Fibroblast of the aortic adventitia (primary cell): ENCODE measurements around the gene MYO1C. TPM values are rescaled to one million over a fixed set of nuclear protein-coding genes. Genes with fewer than 3 reads are reported as not detected.
A peak's percentile ranks its signal among the peaks of the same experiment; 100 is the strongest.
"Not testable (repeated sequence)": the region's sequence is repeated elsewhere in the genome, so short reads cannot be mapped to it uniquely, and the experiment has no call there.

ENCODE experiments used
- DNase-seq: peaks from one replicate; pipeline ENCODE4 v3.0.0-alpha.2; 2010; ENCODE audit warnings: low read depth
- H3K4me3 ChIP-seq: 2 replicates; pipeline ENCODE4 v1.5.1; 2011; ENCODE audit warnings: low read depth, mild to moderate bottlenecking, control low read depth, low read length, moderate library complexity
- total RNA-seq: library from RNA; depleted of rRNA; stranded (reverse); fragments of >200 nt; gene quantifications from 2 replicates; pipeline ENCODE4 v1.2.3, GENCODE V29; 2012; ENCODE audit warnings: low replicate concordance
- TF ChIP-seq, protein P1 (sequence below): IDR thresholded peaks from 2 replicates; pipeline ENCODE4 v1.5.1; 2011; ENCODE audit warnings: mild to moderate bottlenecking, low read length, control low read depth, inconsistent platforms; ENCODE audit not compliant: insufficient read depth

Gene MYO1C
- total RNA-seq, 1 donor = 139 TPM

DNA sequence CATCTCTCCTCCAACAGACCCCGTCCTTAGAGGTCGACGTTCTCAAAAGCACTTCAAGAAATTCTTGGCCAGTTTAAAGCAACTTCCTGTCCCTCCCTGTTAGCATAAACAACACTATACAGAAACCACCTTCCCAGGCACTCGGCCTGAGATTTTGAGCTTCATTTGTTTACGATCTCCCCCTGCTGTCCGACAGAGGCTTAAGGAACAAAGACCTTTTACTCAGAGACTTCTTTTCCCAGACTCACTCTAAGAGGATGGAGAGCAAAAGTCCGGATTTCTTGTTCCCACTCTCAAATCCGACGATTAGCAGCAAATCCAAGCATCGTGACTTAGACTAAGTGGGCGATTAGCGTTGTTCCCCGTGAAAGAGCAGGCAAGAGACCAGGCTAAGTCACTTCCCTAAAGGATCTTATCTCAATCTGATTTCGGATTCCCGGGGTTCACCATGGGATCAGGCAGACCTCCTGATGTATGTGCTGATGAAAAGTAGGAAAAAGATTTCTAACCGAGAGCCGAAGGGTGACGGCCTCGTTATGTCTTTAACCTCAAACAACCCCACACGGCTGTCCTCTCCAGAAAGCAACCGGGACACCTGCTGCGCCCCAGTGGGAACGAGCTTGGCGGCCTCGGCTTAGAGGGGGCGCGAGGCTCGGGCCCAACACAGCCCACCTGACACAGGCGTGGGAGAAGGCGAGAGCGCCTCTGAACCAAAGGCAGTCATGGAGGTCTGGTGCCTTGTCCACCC lies 23.3 kb upstream of the MYO1C start:
- TF ChIP-seq, protein P1, sequence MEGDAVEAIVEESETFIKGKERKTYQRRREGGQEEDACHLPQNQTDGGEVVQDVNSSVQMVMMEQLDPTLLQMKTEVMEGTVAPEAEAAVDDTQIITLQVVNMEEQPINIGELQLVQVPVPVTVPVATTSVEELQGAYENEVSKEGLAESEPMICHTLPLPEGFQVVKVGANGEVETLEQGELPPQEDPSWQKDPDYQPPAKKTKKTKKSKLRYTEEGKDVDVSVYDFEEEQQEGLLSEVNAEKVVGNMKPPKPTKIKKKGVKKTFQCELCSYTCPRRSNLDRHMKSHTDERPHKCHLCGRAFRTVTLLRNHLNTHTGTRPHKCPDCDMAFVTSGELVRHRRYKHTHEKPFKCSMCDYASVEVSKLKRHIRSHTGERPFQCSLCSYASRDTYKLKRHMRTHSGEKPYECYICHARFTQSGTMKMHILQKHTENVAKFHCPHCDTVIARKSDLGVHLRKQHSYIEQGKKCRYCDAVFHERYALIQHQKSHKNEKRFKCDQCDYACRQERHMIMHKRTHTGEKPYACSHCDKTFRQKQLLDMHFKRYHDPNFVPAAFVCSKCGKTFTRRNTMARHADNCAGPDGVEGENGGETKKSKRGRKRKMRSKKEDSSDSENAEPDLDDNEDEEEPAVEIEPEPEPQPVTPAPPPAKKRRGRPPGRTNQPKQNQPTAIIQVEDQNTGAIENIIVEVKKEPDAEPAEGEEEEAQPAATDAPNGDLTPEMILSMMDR = peak; percentile 75
- H3K4me3 ChIP-seq = peak overlapping the region; percentile 99
- DNase-seq = peak; percentile 93

DNA sequence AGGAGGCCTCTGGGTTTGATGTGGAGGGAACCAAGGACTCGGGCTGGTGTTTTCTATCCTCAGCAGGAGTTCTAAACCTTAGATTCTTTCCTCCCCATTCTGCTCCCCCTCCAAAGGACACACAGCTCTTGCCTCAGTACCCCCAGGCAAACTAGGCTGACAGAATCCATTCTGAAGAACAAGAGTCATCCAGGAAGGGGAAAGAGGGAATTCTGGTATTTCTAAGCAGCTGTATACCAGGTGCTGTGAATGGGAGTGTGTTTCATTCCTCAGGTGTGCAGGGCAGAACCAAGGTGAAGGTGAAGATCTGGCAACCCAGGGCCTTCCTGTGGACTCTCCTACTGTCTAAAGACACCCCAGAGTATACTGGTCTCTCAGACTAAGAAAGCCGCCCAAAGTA lies 19.9 kb upstream of the MYO1C start:
- no peak for DNase-seq
- no peak overlapping the region for H3K4me3 ChIP-seq
- TF ChIP-seq, protein P1 = no peak

DNA sequence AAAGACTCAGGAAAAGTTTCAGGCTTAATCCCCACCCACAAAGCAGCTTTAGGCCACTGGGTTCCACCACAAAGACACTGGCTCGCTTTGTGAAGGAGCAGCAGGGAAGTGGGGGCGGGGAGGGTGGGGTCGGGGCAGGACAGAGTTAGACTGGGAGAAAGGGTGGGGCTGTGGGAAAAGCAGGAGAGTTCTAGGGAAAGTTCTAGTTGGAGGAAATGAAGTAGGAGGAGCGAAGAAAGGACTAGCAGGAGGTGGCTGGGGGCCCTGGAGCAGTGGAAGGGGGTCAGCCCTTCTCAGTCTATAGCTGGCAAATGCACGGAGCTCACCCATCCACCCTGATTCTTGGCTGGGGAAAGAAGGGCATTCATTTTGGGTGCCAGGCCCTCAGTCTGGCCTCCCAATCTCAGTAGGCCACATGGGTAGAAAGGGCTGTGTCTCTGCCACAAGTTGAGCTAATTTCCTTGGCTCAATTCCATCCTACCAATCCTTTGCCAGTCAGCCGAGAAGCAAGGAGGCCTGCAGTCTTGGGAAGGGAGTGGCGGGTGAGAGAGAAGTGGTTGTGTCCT lies 19.4 kb upstream of the MYO1C start:
- H3K4me3 ChIP-seq = no peak overlapping the region
- peak; percentile 76 for DNase-seq

DNA sequence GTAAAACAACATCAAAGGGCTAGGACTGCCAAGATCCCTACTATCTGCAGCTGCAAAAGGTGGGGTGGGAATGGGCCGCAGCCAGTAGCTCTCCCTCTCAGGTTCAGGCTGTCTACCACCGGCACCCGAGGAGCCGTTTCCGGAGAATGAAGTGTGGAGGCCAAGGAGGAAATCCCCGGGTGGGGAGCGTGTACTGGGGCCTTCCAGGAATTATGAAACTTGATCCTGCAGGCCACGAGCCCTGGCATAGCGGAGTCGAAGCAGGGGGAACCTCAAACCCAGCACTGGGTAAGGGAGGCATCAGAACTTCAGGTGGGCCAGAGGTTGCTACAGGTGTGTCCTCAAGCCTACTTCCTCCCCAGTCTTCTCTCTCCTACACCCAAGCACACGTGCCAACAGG lies 18.8 kb upstream of the MYO1C start:
- peak; percentile 52 for DNase-seq
- H3K4me3 ChIP-seq = no peak overlapping the region
- TF ChIP-seq, protein P1 = no peak

More for the DNA sequence above, 19.4 kb upstream of the MYO1C start:
- TF ChIP-seq, protein P1 = no peak

DNA sequence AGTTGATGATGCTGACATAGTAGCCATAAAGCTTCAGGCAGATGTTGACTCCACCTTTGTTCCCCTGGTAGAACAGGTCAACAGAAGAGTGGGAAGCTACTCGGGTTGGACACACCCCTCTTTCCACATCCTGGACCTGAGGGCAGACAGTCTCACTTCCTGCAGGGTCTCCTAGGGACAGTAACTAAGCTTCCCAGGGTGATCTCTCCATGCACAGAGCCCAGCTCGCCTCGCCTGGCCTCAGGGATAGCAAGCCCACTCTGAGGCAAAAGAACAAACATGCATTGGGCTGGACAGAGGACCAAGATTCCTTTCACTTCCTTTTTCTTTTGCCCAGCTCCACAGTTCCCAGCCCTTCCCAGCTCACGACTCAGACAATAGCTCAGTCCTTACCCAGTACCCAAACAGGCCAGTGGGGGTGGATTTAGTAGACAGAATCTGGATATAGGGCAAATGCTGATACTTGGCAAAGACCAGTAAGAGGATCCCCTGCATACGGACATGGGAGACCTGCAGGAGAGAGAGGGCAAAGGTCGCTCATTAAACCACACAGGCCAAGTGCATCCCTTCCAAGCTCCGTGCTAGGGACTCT lies 16.9 kb upstream of the MYO1C start:
- DNase-seq = no peak
- TF ChIP-seq, protein P1 = no peak
- no peak overlapping the region for H3K4me3 ChIP-seq

DNA sequence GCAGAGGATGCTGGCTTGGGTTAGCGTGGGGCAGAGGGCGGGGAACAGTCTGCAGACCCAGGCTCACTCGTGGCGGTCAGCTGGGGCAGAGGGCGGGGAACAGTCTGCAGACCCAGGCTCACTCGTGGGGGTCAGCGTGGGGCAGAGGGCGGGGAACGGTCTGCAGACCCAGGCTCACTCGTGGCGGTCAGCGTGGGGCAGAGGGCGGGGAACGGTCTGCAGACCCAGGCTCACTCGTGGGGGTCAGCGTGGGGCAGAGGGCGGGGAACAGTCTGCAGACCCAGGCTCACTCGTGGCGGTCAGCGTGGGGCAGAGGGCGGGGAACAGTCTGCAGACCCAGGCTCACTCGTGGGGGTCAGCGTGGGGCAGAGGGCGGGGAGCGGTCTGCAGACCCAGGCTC lies 16.2 kb upstream of the MYO1C start:
- not testable (repeated sequence) for H3K4me3 ChIP-seq, DNase-seq

DNA sequence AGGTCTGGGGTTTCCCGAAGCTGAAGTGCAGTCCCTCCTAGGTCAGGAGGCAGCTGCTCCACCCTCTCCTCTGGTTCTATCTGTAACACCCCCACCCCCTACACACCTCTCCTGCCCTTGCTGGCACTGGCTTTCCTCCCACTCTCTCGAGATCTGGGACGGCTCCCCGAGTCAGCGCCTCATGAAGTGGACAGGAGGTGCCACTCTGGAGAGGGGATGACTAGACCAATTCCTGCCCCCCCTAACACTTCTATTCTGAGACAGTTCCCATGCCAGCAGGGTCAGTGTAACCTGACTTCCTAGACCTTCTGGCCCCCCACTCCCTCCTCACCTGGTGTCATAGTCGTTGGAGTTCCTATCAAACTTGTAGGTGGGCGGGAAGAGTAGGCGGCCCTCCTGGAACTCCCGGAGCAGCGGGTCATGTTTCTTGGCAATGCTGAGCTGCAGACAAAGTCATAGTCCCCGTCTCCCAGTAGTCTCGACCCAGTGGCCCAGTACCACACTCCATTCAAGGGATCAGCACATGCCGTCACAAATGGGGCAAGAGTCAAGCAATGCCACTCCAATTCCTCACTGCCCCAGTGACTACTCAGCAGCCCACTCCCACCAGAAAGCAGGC lies 14.3 kb upstream of the MYO1C start:
- H3K4me3 ChIP-seq = no peak overlapping the region
- TF ChIP-seq, protein P1 = no peak
- DNase-seq = no peak
